NCI-H82 treated with DMSO at 0.1 percent for 48 hours (cell line): ENCODE measurements around the gene SLC35F1.

Experiments
- DNase-seq: peaks from one replicate; lab custom pipeline; 2025; ENCODE audit not compliant: unreplicated experiment; lab: John Stamatoyannopoulos, UW

SLC35F1 gene

DNA sequence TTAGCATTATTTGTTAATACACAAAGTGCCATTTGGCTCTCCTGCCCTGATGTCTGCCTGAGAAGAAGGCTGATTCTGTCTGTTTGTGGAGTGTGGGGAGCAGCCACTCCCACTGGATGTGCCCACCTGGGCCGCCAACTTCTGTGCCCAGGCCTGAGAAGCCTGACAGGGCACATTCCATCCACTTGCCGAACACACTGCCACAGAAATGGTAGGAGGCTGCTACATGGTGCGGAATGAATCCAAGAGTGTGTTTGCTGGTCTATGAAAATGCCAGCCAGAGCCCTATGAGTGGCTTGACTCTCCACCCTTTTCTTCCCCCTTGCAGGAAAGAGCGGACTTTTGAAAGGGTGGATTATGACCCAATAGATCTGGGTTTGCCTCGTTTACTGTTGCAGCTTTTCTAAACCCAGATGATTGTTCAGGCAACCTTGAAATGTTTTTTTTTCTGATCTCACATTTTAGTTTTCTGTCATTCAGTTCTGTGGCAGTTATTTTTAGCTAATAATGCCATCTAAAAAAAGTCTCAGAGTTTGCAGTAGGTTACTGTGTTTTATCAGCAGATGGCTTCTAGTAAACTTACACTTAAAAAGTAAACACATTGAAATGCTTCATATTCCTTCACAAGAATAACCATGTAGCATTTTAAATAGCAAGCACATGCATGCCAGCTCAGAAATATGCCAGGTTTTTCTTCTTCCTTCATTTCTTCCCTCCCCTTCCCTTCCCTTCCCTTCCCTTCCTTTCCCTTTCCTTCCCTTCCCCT lies 196.5 kb downstream of the SLC35F1 start:
- no peak for DNase-seq

DNA sequence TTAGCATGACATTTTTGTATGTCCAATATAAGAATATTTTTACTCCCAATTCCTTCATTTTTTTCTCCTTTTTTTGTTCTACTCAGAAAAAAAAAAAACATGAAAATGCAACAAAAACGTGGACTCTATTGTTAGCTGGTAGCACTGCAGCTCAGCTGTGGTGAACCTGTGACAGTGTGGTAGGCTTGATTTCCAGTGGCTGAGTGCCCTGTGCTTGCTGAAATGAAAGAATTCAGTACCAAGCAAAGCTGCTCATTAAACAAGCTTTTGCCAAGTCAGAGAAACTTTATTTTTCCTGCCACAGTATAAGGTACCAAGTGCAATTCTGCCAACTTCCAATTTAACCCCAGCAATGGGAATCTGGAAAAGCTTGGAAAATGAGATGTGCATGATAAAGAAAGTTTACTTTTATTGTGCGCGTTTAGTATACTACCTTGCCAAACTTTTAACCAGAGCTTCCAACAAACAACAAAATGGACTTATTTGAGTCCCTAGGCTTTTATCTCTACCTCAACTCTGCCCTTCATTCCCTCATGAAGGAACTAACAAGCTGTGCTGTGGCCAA lies 215.2 kb downstream of the SLC35F1 start:
- no peak for DNase-seq

DNA sequence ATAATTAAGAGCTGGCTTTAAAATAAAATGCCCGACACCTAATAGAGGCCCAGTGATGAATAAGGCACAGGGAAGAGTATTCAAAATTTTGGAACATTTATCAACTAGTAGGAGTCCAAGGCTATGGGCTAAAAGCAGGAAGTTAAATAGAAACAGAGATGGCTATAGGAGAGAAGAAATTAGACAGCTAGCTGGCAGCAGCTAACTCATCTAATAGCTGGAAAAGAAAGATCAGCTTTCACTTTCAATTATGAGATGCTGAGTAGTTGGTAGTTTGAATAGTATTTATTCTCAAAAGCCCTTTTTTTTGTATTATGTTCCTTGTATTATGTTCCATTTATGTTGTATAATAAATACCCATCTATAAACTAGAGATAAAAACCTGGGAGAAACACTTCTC lies 215.7 kb downstream of the SLC35F1 start:
- DNase-seq, result no peak

- no peak for DNase-seq
Observed at GRCh38 chr6:118123503-118124037, 216.5 kb downstream of the SLC35F1 start.

DNA sequence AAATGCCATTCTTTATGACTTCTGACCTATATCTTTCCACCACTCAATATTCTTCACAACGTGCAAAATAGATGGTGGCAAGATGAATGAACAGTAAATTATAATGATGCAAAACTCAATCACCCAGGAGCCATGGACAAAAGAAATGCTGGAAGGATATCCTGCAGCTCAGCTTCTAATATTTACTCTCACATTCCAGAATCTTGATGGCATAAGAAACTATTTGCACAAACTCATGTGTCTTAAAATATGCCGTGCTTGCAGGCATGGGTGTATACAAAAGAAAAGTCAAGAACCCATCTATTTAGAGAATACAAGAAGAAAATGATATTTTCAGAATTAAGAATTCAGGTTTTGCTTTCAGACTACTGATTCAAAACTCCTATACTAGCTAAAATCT lies 217.8 kb downstream of the SLC35F1 start:
- no peak for DNase-seq

- no peak for DNase-seq
Observed at GRCh38 chr6:118128755-118129154, 221.7 kb downstream of the SLC35F1 start.

DNA sequence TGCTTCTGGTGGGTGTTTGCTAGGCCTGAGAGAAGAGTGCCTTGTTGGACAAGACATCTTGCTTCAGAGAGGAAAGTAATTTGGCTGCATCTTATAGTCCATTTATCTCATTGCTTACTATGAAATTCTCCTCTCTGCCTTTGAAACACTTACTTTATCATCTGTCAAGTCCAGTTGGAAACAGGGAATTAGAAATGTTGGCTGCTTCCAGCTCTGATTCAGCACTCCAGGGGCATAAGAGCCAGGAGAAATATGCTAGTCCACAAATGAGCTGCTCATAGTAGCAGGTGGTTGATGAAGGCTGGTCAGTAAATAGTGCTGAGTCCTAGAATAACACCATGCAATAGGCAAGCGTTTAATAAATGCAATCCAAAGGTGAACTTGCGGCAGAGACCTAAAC lies 227.1 kb downstream of the SLC35F1 start:
- no peak for DNase-seq

DNA sequence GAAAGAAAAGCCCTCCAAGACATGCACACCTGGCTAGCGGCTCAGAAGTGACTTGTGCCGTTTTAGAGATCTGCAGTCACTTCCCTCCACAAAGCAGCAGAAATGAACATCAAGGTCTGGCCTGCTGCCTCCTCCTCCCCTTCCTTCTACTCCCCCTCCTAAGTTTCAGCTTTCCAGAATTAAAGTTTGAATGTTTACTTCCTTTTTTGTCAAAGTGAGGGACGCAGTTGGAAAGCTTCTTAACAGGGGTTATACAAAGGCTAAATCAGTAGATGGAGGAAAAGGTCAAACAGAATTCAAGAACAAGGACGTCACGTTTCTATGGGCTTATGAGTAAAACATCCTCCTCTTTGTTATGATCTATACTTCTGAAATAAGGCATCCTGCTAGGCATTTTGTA lies 227.7 kb downstream of the SLC35F1 start:
- no peak for DNase-seq

DNA sequence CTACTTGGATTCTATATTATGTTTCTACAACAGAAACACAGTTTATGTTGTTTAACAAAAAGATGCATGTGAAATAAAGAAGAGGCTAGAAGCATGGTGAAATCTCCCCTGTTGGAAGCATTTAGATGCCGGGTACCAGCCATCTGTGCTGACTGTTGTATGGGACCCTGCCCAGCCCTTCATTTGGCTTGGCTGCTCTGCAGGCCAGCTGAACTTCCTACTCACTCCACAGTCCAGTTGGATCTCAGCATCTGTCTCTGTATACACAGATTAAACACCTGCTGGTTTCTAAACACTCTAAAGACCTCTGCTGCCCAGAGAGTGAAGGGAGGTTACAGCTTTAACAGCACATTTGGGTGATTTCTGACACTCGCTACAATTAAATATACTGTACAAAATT lies 228.3 kb downstream of the SLC35F1 start:
- DNase-seq, result no peak

- no peak for DNase-seq
Observed at GRCh38 chr6:118141211-118141610, 234.1 kb downstream of the SLC35F1 start.

DNA sequence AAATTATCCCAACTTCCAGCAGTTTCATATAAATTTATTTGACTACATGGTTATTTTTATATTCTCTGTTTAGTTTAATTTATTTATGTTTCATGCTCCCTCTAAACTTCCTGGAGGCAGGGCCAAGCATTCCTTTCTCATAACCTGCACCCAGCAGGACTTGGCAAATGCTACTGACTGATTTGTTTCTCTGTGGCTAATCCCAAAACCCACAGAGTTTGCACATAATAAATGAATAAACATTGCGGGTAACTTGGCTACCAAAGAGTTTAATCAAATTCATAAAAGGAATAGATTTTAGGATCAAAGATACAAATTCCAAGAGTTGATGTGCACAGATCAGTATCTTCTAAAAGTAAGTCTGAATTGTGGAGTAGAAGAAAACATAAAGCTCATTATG lies 239.5 kb downstream of the SLC35F1 start:
- no peak for DNase-seq

DNA sequence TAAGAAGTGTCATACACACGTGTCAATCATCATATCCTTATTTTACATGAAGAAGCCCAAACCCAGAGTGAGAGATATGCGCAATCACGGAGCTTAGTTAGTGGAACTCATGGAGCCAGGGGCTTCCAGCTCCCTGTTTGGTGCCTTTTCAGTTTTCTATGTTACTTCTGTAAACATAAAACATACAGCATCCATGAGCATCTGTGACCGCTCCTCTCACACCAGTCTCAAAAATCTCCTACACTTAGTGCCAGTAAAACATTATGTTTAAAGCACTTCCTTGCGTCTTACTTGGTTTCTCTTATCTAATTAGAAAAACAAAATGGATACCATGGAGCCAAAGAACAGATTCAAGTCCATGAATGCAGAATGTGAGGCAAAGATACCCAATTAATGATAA lies 240.4 kb downstream of the SLC35F1 start:
- DNase-seq, result no peak

DNA sequence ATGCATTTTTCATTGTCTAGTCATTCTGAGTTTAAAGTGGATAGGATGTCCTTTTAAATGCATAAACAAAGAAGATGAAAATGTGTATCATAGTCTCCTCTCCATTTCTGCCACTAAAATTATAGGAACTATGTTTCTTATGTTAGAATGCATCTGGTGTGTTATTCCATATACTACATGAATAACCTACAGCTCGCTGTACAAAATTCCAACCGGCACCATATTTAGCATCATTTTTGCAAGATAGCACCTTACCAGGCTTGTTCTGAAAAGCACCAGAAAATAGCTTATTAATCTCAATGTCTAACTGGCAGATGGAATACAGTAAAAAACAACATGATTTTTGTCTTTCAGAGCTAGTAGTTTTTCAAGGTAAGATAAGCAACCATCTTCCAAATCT lies 241.5 kb downstream of the SLC35F1 start:
- DNase-seq, result no peak

GRCh38 chr6:118152524-118152923 lies 245.5 kb downstream of the SLC35F1 start:
- DNase-seq, result no peak

GRCh38 chr6:118161343-118161742 lies 254.3 kb downstream of the SLC35F1 start:
- no peak for DNase-seq

DNA sequence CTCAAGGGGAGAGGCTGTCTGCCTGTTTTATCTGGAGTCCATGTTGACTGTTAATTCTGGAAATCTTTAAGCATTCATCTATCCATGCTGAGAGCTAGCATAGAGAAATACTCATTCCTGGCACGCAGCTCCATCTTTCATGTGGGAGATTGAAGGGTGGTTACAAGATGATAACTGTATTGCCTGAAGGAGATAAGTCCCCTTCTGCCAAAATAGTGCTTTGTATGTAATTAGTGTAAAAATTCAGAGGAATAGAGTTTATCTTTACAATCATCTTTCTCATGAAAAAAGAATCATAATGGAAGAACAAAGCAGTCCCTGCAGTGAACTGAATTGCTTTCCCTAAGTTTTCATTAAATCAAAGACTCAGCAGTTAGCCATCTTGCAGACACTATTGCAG lies 256.5 kb downstream of the SLC35F1 start:
- no peak for DNase-seq

DNA sequence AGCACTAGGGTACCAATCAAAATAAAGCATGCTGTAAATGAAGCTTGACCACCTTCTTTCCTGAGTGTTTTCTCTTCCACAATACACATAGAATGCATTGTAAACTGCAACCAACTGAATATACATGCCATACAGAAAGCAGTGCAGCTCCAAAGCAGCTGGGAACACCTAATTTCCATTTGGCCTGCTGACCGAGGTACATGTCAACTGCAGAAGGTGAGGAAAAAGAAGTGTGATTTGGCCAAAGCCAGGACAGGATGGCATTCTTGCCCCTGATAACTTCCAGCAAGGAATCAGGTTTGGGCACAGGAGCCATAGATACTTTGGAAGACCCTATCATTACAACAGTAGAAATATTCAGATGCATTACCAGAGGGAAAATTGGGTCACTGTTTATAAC lies 258.4 kb downstream of the SLC35F1 start:
- no peak for DNase-seq

DNA sequence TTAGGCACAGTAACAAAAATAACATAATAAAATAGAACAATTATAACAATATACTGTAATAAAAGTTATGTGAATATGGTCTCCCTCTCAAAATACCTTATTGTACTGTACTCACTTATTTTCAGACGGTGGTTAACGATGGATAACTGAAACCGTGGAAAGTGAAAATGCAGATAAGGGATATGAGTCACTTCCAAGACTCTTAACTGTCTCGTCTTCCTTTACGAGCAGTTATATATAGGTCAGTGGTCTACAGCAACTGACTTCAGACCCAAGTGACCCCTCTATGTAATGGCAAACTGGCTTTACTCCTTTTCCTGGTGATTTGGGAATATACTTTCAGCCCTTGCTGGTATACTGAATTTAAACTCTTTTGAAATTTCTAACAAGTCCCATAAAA lies 261.4 kb downstream of the SLC35F1 start:
- no peak for DNase-seq

GRCh38 chr6:118171852-118172251 lies 264.8 kb downstream of the SLC35F1 start:
- no peak for DNase-seq

DNA sequence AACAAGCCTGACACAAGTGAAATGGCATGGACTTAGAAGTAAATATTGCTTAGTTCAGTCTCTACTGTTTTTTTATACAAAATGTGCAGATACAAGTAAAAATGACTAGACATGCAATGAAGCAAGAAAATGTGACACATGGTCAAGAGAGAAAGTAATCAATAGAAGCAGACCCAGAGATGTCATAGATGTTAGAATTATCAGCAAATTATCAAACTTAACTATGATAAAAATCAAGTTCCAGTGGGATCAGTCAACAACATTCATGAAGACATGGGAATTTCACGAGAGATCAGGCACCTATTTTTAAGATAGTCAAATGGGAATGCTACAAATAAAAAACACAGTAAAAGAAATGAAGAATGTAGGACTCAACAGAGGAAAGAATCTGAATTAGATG lies 267.0 kb downstream of the SLC35F1 start:
- DNase-seq, result no peak

DNA sequence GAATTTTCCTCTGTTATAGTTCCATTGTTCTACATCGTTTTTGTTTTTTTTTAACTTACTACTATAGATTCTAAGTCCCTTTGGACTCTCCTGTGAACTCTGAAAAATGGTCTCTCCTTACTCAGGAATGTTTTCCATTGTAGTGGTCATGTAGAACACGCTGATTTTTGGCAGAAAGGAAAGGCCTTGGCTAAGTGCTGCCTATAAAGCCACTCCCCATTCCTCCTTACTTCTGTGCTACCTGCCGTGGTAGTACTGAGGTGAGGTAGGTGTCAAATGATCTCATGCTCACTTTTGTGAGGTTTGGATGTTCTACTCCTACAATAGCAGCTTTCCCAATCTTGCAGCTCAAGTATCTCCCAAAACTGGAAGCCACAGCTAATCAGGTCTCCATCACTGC lies 270.7 kb downstream of the SLC35F1 start:
- DNase-seq, result no peak

DNA sequence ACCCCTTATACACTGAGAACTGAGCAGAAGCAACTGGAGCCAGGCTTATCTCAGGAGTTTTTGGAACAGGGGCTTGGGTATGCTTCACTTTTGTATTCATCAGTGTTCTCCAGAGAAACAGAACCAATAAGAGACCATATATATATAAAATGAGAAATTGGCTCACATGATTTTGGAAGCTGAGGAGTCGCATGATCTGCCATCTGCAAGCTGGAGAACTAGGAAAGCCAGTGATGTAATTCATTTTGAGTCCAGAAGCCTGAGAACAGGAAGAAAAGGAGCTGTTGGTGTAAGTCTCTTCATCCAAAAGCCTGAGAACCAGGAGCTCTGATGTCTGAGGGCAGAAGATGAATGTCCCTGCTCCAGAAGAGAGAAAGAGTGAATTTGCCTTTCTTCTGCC lies 272.0 kb downstream of the SLC35F1 start:
- DNase-seq, result no peak
